Adrenal gland (tissue), 12 donors: ENCODE data around the gene ZNF516. TPM values are rescaled to one million over a fixed set of nuclear protein-coding genes. Genes with fewer than 3 reads are reported as not detected.

Experiments used
- DNase-seq, 7 donors: peaks; one replicate each; pipeline ENCODE4 v3.0.0-alpha.2; 2019 to 2020
- H3K27ac ChIP-seq, 5 donors: fragments of 200-600 bp; sonication (generic) in 4 of 5; 1 replicate in 3 of 5; 2 replicates in 2 of 5; pipeline versions ENCODE4 v1.5.1 to v1.8.0; 2016 to 2020; ENCODE audit warnings: mild to moderate bottlenecking in 1 of 5
- H3K27me3 ChIP-seq: fragments of 200-600 bp; 2 replicates; pipeline ENCODE4 v1.8.0; 2021
- H3K36me3 ChIP-seq, 2 donors: fragments of 200-600 bp; replicated peaks in 1 of 2; 1 replicate in 1 of 2; 2 replicates in 1 of 2; pipeline versions ENCODE4 v1.5.1 to v1.8.0; 2018 to 2022
- H3K4me1 ChIP-seq, 2 donors: fragments of 200-600 bp; replicated peaks in 1 of 2; 1 replicate in 1 of 2; 2 replicates in 1 of 2; pipeline versions ENCODE4 v1.5.1 to v1.8.0; 2018 to 2021
- H3K4me3 ChIP-seq, 4 donors: fragments of 200-600 bp; sonication (generic) in 3 of 4; one replicate each; pipeline ENCODE4 v1.5.1; 2016 to 2018
- H3K9me3 ChIP-seq, 3 donors: fragments of 200-600 bp; sonication (generic) in 1 of 3; replicated peaks in 1 of 3; 1 replicate in 2 of 3; 2 replicates in 1 of 3; pipeline versions ENCODE4 v1.5.1 to v1.8.0; 2016 to 2021
- CTCF ChIP-seq, 6 experiments: fragments of 450-650 bp in 4 of 6; fragments of 200-600 bp in 2 of 6; sonication (generic) in 1 of 6; IDR thresholded peaks; 1 replicate in 5 of 6; 2 replicates in 1 of 6; pipeline versions ENCODE4 v1.5.1 to v1.8.0; 2016 to 2021; ENCODE audit warnings: antibody characterized with exemption in 6 of 6, mild to moderate bottlenecking in 2 of 6, moderate library complexity in 1 of 6
- POLR2A ChIP-seq, 2 donors: fragments of 450-650 bp; IDR thresholded peaks; one replicate each; pipeline ENCODE4 v1.6.1; 2017; ENCODE audit warnings: antibody characterized with exemption in 2 of 2, mild to moderate bottlenecking in 2 of 2, moderate library complexity in 1 of 2
- WGBS, 4 donors: extraction: QIAGEN DNeasy Blood & Tissue Kit in 2 of 4; methylation state at CpG; one replicate each; pipeline versions ENCODE4 v1.1.5 to v1.1.7; 2013 to 2017; 5-methylcytosine and 5-hydroxymethylcytosine counted together
- intact Hi-C, 2 donors: fragments of 100-400 bp; cut with DNase I; formaldehyde crosslinking; loops; one replicate each; pipeline versions ENCODE4 v1.14.1 to v1.15.0; 2022 to 2023
- polyA plus RNA-seq, 3 donors: library from polyadenylated mRNA; stranded (reverse); fragments of 200-250 nt in 2 of 3; fragments of 350-450 nt in 1 of 3; fragmentation: Illumina TruSeq in 1 of 3; extraction: RNeasy Lipid Tissue Mini Kit (QIAGEN cat#74804) in 1 of 3; gene quantifications; one replicate each; pipeline ENCODE4 v1.2.3, GENCODE V29; 2013 to 2014
- total RNA-seq, 9 donors: library from RNA; depleted of rRNA in 4 of 9; stranded (reverse); fragments of >200 nt in 4 of 9; fragments of 120-200 nt in 1 of 9; fragmentation: NEBNext Ultra II Directional in 1 of 9; extraction: Animal tissue kit (Norgen Biotek cat#: 25700) in 1 of 9; gene quantifications; one replicate each; pipeline versions ENCODE4 v1.1.0 to v1.2.4, GENCODE V29; 2013 to 2023
- donor health status: healthy with polysubstance abuse.
- donor health status: Bipolar disorder and iron deficiency.
- donor health status: DM: yes; HTN: yes; CAD: no.
- donor health status: DM: no; HTN: no; CAD: no.
- donor health status: DM: no; HTN: no; CAD: no.
- donor health status: DM: yes; HTN: yes; CAD: no.

ZNF516 gene
- total and polyA plus RNA-seq, 12 donors, result 8.6 to 60.1 (median 31.0) TPM

- H3K27me3 ChIP-seq, result no peaks in the 10 kb centered on the region
- H3K27ac ChIP-seq, result peak overlapping the region in 2 of 5 donors; percentile 89 to 93
- intact Hi-C loops, result no loop called here
- H3K4me3 ChIP-seq, result no peak overlapping the region
- no peak for TF ChIP-seq POLR2A (IDR thresholded peaks at IDR 0.05)
- no peak for TF ChIP-seq CTCF (IDR thresholded peaks at IDR 0.05)
- no peak for DNase-seq
- H3K9me3 ChIP-seq, result no peaks in the 10 kb centered on the region
- 69 to 77% (median 75%) methylated on average over 8 of the region's 8 CpGs for WGBS, 4 donors
- no peaks in the 10 kb centered on the region for H3K36me3 ChIP-seq
- peaks cover 43 to 73% of the 10 kb centered on the region in 2 donors for H3K4me1 ChIP-seq
These were observed 42.7 kb downstream of the ZNF516 start for GRCh38 chr18:76452357-76452756.

- Histone ChIP-seq H3K4me3 (peak overlapping the region in 3 of 4 donors; percentile 38 to 56 (median 54)), H3K27ac (peak overlapping the region; percentile 61 to 93 (median 85)), H3K27me3 (no peaks in the 10 kb centered on the region), H3K9me3 (no peaks in the 10 kb centered on the region), H3K36me3 (no peaks in the 10 kb centered on the region), H3K4me1 (peaks cover 44 to 80% of the 10 kb centered on the region in 2 donors)
- 30 to 33% (median 32%) methylated on average over 28 of the region's 28 CpGs for WGBS, 4 donors
- intact Hi-C loops, result no loop called here
- TF ChIP-seq POLR2A (IDR thresholded peaks at IDR 0.05) (no peak), CTCF (IDR thresholded peaks at IDR 0.05) (peak in 1 of 6 experiments; percentile 5)
- DNase-seq, result peak in 2 of 7 donors; percentile 19 to 47
These were observed 43.4 kb downstream of the ZNF516 start for GRCh38 chr18:76451396-76452331.

- H3K4me3 ChIP-seq, result peak overlapping the region in 3 of 4 donors; percentile 38 to 56 (median 54)
- peak overlapping the region; percentile 61 to 93 (median 85) for H3K27ac ChIP-seq
- no peaks in the 10 kb centered on the region for H3K9me3 ChIP-seq
- intact Hi-C loops, result no loop called here
- 3 to 4% (median 3%) methylated on average over 35 of the region's 35 CpGs for WGBS, 4 donors
- H3K4me1 ChIP-seq, result peaks cover 48 to 80% of the 10 kb centered on the region in 2 donors
- H3K36me3 ChIP-seq, result no peaks in the 10 kb centered on the region
- TF ChIP-seq CTCF (IDR thresholded peaks at IDR 0.05) (no peak), POLR2A (IDR thresholded peaks at IDR 0.05) (peak in 1 of 2 donors; percentile 55)
- DNase-seq, result peak; percentile 62 to 85 (median 75)
- no peaks in the 10 kb centered on the region for H3K27me3 ChIP-seq
These were observed 44.3 kb downstream of the ZNF516 start for GRCh38 chr18:76450452-76451395.

- DNase-seq, result peak in 1 of 7 donors; percentile 19
- 85 to 96% (median 92%) methylated on average over 3 to 5 of the region's 5 CpGs for WGBS, 4 donors
- H3K27ac ChIP-seq, result peak overlapping the region in 2 of 5 donors; percentile 45 to 93
- H3K36me3 ChIP-seq, result no peaks in the 10 kb centered on the region
- peaks cover 47 to 80% of the 10 kb centered on the region in 2 donors for H3K4me1 ChIP-seq
- no peaks in the 10 kb centered on the region for H3K27me3 ChIP-seq
- intact Hi-C loops, result no loop called here
- no peak overlapping the region for H3K4me3 ChIP-seq
- TF ChIP-seq POLR2A (IDR thresholded peaks at IDR 0.05) (no peak), CTCF (IDR thresholded peaks at IDR 0.05) (no peak)
- no peaks in the 10 kb centered on the region for H3K9me3 ChIP-seq
These were observed 46.0 kb downstream of the ZNF516 start for GRCh38 chr18:76449111-76449453.
